HG03108 (cell line): ENCODE data around the gene ADPRHL1.
A peak's percentile ranks its signal among the peaks of the same experiment; 100 is the strongest.

ENCODE experiments used
- ATAC-seq: cut with Tn5 transposase; IDR thresholded peaks from one replicate; pipeline ENCODE4 v1.9.1; 2021; ENCODE audit warnings: moderate library complexity; ENCODE audit not compliant: unreplicated experiment

ADPRHL1 gene

DNA sequence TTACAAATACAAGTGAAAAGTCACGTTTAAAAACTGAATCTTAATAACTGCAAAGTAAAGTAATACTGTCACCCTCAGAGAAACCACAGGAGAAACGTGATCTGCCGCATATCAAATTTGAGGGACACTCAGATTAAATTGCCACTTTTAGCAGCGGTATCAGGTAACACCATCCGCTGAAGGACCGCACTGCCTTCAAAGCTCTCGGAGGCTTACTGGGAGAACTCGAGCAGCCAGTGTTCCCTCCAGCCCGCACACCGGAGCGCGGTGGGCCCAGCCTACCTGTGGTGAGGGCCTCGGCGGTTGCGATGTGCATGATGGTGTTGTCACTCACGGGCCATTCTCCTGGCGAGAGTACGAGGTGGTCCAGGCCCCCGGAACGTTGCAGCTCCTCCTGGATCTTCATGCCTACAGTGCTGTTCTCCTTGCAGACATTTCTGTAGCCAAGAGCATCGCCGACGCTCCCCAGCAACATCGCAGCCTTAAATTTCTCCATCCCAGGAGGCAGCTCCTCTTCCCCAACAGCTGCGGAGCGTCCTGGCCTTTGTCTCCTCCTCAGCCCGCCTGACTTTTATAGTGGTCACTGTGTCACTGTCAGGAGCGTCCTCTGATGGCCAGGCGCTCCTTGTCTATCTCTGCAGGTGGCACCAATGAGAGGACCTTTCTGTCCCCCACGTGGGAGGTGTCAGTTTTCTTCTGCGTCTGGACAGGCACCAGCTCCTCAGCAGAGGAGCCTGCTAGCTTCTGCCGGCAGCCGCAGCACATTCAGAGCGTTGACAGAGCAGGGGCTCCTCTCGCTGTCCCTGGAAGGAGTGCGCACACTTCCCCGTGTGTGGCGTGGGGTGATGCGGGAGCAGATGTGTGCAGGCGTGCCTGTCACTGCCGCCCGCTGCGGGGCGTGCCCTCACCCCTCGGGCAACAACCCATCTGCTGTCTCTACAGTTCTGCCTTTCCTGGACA lies at the start of gene ADPRHL1:
TSS of gene ADPRHL1 (minus strand) at position 547 of the 960 bp plus-strand sequence. CDS start at position 496, 51 bp downstream.
- ATAC-seq = no peak

DNA sequence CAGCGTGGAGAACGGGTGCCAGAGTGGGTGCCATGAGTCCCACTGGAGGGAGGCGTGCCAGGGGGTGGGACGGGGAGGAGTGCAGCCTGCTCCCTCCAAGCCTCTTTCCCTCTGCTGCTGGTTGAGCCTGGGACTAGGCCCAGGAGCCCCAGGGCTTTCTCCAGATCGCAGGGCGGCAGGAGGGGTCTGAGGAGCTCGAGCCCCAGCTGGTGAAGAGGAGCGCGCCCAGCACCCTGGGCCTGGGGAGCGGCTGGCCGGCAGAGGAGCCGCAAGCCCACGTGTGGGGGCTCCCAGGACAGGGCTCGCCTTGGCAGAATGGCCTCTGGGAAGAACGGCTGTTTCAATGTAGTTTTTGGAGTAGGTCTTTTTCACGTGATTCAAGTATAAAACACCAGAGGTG lies 49.4 kb upstream of the ADPRHL1 start:
- no peak for ATAC-seq

DNA sequence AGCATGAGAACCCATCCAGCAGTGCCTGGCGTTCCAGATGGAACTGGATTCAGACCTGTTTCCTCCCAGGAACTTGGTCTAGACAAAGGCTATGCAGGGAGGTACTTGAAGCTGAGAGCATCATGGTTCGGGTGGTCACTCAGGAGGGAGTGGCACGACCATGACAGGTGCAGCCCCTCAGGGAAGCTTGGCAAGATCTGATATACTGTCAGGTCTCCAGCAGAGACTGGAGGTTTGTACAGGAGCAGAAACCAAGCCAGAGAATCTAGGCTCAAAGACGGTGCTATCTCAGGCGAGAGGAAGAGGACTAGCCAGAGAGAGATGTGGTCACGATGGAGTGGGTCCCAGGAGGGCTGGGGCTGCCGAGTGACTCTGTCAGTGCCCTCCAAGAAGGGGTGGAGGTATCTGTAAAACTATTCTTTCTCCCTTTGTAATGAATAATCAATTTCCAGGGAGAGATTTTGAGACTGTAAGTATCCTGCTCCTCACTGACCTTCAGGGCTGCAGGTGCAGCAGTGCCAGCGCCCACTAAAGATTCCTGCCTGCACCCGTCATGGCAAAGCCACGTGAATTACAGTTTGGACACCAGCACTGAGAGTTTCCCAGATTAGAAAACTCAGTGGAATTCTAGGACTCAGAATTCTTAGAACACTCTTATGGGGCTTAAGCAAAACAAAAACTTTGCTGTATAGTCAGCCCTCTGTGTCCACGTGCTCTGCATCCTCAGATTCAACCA lies 47.4 kb upstream of the ADPRHL1 start:
- ATAC-seq = no peak

DNA sequence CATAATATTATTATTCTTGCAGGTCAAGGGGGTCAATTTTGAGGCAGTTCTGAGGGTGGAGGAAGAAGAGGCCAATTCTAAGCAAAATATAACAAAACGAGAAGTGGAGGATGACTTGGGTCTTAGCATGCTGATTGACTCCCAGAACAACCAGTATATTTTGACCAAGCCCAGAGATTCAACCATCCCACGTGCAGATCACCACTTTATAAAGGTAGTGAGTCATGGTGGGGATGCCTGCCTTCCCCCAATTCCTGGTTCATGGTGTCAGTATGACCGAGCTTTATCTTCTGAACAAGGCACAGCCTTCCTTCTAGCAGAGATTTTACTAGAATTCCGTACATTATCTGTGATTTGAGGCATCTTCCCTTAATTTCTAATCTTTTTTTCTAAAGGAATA lies 46.6 kb upstream of the ADPRHL1 start:
- ATAC-seq = no peak

DNA sequence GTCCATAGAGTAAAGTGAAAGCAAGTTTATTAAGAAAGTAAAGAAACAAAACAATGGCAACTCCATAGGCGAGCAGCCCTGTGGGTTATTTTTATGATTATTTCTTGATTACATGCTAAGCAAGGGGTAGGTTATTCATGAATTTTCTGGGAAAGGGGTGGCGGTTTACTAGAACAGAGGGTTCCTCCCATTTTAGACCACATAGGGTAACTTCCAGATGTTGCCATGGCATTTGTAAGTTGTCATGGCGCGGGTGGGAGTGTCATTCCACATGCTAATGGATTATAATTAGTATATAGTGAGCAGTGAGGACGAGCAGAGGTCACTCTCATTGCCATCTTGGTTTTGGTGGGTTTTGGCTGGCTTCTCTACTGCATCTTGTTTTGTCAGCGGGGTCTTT lies 45.6 kb upstream of the ADPRHL1 start:
- no peak for ATAC-seq

DNA sequence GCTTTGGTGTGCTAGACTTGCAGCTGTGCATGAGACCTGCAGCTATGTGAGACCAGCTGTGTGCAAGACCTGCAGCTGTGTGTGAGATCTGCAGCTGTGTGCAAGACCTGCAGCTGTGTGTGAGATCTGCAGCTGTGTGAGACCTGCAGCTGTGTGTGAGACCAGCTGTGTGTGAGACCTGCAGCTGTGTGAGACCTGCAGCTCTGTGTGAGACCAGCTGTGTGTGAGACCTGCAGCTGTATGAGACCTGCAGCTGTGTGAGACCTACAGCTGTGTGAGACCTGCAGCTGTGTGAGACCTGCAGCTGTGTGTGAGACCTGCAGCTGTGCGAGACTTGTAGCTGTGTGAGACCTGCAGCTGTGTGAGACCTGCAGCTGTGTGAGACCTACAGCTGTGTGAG lies 43.9 kb upstream of the ADPRHL1 start:
- no peak for ATAC-seq

DNA sequence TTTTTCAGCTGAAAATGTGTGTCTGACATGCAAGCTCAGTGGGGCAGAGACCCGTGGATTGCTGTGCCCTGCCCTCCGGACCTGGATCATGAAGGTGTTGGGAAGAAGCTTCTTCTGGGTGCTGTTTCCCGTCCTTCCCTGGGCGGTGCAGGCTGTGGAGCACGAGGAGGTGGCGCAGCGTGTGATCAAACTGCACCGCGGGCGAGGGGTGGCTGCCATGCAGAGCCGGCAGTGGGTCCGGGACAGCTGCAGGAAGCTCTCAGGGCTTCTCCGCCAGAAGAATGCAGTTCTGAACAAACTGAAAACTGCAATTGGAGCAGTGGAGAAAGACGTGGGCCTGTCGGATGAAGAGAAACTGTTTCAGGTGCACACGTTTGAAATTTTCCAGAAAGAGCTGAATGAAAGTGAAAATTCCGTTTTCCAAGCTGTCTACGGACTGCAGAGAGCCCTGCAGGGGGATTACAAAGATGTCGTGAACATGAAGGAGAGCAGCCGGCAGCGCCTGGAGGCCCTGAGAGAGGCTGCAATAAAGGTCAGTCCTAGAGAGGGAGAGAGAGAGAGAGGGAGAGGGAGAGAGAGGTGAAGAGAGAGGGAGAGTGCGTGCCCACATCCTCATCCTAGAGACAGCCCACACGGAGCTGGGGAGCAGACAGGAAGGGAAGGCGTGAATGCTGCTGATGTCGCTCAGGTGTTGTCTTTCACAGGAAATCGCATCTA lies 42.4 kb upstream of the ADPRHL1 start:
- ATAC-seq = no peak

DNA sequence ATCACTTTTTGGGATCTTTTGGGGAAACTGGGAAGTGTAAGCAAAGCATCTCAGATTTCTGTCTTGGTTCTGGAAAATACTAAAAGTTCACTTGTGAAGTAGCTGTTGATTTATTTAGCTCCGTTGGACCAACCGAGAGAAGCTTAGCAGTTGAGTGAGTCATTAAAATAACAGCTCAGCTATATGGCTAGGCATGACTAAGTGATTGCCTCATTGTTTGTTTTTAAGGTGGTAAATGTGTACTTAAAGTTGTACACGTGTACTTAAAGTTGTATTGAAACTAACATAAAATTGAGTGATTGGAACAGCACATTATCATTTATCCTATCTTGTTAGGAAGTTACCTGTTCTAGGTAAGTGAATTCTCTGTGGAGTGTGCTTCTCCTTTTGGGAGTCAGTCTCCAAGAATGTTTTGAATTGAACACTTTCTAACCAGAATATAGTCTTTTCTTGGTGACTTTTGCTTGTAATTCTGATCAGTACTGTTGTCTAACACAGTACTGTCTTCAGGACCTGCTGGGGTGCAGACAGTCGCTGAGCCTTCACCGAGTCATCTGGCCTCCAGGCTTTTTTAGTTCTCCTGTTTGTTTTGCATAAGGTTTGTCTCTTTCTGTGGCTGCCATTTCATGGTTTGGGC lies 40.1 kb upstream of the ADPRHL1 start:
- ATAC-seq = no peak

DNA sequence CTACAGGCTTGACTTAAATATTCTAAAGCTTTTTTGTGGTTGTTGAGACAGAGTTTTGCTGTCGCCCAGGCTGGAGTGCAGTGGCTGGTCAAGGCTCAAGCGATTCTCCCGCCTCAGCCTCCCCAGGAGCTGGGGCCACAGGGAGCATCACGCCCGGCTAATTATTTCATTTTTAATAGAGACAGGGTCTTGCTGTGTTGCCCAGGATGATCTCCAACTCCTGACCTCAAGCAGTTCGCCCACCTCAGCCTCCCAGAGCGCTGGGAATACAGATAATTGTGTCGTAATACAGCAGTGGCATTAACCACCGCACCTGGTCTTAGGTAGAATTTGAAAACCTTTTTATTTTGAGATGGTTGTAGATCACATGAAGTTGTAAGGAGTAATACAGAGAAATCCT lies 38.7 kb upstream of the ADPRHL1 start:
- ATAC-seq = no peak

DNA sequence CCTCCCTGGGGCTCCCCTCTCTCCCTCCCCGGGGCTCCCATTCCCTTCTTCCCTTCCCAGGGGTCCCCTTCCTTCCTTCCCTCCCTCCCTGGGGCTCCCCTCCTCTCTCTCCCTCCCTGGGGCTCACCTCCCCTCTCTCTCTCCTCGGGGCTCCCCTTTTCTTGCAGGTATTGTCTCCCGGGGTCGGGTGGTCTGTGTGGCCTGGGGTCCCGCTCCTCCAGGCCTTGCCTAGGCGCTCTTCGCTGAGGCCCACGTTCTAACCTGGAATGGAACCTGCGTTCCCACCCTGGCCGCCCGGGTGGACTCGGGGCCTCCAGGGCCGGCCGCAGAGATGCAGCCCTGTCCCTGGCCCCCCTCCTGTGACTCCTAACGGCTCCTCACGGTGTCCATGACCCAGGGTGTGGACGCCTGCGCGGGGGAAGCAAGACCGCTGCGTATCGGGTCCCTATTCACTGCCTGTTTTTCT lies 38.2 kb upstream of the ADPRHL1 start:
- ATAC-seq = no peak

DNA sequence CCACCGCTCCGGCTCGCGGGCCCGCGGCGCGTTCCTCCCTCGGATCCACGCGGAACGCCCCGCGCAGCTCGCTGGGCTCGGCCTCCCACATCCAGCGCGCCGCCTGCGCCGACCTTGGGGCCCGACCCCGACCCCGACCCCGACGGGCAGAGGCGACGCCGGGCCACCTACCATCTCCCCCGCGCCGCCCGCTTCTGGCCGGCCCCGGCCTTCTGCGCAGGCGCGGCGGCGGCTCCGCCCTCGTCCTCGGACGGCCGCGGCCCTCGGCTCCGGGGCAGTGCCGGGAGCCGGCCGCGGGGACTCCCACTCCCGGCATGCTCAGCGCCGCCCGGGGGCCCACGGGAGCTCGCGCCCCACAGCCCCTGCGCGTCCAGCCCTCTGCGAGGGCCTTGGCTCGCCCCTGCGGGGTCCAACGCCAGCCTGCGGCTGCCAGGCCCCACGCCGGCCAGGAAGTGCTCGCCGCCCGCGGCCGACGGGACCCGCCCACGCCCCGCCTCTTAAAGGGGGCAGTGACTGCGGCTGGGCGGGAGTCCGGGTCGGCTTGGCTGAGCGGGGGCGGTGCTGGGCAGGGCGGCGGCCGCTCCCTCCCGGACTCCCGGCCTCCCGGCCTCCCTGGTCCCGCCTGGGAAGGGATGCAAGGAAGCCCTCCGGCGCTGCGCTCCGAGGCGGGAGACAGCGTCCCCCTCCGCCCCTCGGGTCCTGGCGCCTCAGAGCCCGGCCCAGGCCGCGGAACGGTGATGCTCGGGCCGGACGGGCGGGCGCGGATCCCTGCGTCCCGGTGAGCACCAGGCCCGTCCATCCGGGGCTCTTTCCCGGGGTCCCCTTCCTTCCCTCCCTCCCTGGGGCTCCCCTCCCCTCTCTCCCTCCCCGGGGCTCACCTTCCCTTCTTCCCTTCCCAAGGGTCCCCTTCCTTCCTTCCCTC lies 37.5 kb upstream of the ADPRHL1 start, which contains the start of gene DCUN1D2:
TSS of gene DCUN1D2 (minus strand) at position 216 of the 922 bp plus-strand sequence. CDS start at position 174, 42 bp downstream.
- peak; percentile 81 for ATAC-seq

DNA sequence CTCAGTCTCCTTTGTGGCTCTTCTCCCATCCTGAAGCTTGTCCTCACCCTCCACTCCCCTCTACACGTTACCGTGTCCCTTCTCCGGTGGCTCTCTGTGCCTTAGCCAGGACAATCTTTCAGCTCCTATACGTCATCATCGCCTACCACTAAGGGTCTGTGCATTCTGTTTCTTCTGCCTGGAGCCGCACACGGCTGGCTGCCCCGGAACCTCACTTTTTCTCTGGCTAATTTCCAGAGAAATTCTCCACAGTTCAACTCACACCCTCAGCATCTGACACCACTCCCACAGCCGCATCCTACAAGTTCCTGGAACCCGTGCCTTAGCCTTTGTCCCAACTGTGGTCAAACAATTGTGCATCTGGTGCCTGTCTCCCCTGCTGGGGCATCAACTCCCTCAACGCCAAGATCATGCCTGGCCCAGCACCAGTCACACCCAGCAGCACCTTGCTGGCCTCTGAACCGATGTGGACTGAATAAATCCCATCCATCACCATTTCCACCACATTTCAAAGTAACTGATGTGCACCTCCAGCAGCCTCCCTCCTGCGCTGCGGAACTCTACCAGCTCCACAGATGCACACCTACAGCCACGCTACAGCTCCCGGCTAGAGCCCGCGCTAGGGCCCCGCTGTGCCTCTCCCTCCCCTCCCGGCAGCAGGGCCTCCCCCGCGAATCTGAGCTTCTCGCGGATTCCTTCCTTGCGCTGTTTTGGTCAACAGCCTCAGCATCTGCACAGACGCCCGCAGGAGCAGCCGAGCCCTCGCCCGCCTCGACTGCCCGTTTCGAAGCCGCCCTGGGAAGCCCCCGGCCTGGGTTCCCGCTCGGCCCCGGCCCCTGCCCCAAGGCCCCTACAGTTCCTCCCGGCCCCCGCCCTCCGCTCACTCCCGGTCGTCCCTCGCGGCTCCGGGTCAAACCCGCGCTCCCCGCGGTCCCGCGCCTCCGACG lies 36.5 kb upstream of the ADPRHL1 start:
- ATAC-seq = peak; percentile 17

DNA sequence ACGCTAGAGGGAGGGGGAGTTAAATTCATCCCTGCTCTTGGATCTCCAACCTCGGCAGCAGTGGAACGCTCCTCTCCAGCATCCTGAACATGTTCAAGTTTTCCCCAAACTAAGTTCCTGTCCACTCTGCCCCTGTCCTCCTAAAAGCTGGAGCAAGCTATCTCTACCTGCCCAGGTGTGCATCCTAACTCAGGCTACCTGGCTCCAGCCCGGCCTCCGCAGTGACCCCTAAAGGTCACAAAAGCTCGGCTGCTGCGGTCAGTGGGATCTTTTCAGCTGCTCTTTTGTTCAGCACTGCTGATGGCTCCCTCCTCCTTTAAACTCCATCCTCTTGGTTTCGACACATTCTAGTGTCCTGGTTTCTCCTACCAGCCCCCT lies 35.9 kb upstream of the ADPRHL1 start:
- ATAC-seq = no peak

DNA sequence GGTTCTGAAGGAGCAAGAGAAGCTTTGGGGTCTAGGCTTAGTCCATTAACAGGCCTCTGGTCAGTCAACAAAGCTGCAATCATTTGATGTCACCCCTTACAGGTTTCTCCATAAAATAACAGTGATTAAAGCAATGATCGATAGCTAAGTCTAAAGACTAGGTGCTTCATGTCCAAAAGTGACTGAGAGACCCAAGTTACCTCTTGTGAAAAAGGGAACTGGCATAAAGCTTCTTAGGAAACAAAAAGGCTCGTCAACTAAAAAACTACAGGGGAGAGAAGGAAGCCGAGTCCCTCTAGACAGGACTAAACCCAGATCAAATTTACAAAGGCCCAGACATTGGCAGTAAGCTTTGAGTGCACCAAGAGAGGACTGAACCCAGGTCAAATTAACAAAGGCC lies 35.0 kb upstream of the ADPRHL1 start:
- ATAC-seq = no peak

DNA sequence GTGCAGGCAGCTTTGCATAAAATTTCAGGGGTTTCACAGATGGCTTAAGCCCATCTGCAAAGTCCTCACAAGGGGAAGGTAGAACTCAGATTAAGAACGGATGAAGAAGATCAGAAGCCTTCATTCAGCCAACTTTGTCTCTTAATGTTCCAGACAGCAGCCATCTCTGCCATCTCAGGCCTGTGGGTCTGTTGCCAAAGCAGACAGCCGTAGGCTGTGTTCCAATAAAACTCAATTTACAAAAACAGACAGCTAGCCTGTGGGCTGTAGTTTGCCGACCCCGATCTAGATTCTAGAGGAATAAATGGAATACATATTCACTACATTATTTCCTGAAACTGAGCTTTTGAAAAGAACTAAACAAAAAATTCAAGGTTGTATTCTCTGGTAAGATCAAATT lies 33.4 kb upstream of the ADPRHL1 start:
- no peak for ATAC-seq

DNA sequence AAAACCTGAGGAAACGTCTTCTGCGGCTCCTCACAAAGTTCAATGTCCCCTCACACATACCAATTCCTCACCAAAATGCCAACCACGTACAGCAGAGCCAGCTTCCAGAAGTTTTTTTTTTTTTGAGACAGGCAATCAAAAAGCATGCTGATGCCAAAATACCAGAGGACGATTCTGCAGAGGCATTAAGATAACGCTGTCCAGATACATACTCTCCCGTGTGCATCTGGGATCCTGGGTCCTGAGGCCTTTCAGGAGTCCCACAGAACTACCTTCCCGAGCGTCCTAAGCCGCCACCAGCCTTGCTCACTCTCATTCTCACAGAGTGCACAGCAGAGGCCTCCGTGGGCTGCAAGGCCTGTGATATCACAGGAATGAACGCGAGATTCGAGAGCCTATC lies 32.3 kb upstream of the ADPRHL1 start:
- ATAC-seq = no peak

DNA sequence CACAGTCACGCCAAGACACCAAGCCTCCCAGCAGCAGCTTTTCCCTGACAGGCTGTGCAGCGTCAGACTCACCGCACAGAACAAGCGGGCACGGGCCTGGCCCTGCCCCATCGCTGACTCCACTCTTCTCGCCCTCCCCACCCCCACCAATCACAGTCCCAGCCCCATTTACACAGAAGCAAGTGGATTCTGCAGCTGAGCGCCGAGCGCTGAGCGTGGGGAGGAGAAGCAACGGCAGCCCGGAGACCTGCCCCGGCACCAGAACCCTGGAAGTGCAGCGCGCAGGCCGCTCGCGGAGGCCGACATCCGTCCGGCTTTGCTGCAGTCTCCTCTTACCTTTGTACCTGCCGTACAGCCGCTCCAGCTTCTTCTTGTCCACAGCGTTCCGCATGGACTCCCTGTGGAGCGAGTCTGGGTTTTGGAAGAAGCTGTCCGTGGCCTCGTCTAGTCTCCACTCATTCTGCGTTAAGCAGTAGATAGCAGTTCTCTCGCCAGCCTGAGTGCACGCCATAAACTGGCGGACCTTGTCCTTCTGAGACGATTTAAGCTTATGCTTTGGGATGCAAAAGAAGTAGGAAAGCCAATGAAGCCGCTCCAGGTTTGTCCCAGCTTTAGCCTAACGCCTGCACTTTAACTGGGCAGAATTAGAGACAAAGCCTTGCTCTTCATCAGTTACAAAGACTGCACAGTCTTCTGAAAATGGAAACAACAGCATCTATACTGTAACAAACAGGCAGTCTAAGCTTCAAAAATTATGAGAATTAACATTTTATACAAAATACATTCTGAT lies 30.4 kb upstream of the ADPRHL1 start:
- no peak for ATAC-seq

DNA sequence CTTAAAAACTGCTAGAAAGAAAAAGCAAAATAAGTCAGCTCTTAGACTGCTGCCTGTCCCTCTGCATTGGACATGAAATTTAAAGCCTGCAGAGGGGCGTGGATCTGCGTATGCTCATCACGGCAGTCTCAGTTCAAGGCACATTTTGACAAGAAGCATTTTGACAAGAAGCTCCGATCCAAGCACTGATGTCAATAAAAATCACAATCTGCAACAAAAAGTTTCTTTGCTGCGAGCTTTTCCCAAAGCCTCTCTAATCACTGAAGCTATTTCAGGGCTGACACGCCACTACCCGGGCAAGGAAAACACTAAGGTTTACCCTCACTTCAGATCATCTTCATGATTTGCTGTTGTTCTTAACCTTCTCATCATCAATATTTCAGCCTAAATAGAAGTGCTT lies 29.8 kb upstream of the ADPRHL1 start:
- ATAC-seq = no peak
